SK-N-SH (cell line): ENCODE measurements around the gene ZNF579. TPM values are rescaled to one million over a fixed set of nuclear protein-coding genes. Genes with fewer than 3 reads are reported as not detected.

Experiments used
- CTCF ChIA-PET: fragments of 300-600, 350-600 bp; formaldehyde crosslinking; extraction: SDS; loops from one replicate; lab custom pipeline; 2021; lab: Yijun Ruan, JAX
- POLR2A ChIA-PET: fragments of 350-600 bp; sonication (Branson Sonifier 250); formaldehyde crosslinking; extraction: SDS; loops from one replicate; lab custom pipeline; 2020; ENCODE audit warnings: antibody characterized with exemption, inconsistent platforms; lab: Yijun Ruan, JAX
- DNase-seq: peaks from one replicate; pipeline ENCODE4 v3.0.0; 2012
- H2AFZ ChIP-seq: fragments of 200-600 bp; sonication (generic); 2 replicates; pipeline ENCODE4 v1.8.1; 2016; ENCODE audit warnings: antibody characterized with exemption, mild to moderate bottlenecking, low read depth
- H3F3A ChIP-seq: fragments of 200-600 bp; sonication (generic); replicated peaks from 2 replicates; pipeline ENCODE3; 2016; ENCODE audit warnings: antibody characterized with exemption, mild to moderate bottlenecking; ENCODE audit not compliant: insufficient read depth
- H3K27ac ChIP-seq, 2 experiments: fragments of 200-500 bp in 1 of 2; fragments of 200-600 bp in 1 of 2; sonication (Bioruptor generic) in 1 of 2; sonication (generic), shearing (Covaris generic) in 1 of 2; 2 replicates each; pipeline versions ENCODE4 v1.5.1 to v1.6.1; 2014 to 2016; ENCODE audit warnings: low read depth in 2 of 2, inconsistent platforms in 1 of 2, low read length in 1 of 2, mild to moderate bottlenecking in 1 of 2, mixed read lengths in 1 of 2
- H3K27me3 ChIP-seq: fragments of 200-600 bp; sonication (generic), shearing (Covaris generic); 2 replicates; pipeline ENCODE4 v1.6.1; 2016; ENCODE audit warnings: mixed run types; ENCODE audit not compliant: insufficient read depth
- H3K36me3 ChIP-seq, 2 experiments: fragments of 200-500 bp in 1 of 2; fragments of 200-600 bp in 1 of 2; sonication (Bioruptor generic) in 1 of 2; sonication (generic) in 1 of 2; replicated peaks in 1 of 2; 2 replicates each; pipeline versions ENCODE3 to v1.5.1; 2014 to 2016; ENCODE audit warnings: low read length in 1 of 2, mild to moderate bottlenecking in 1 of 2; ENCODE audit not compliant: insufficient read depth in 2 of 2, control insufficient read depth in 1 of 2
- H3K4me1 ChIP-seq, 2 experiments: fragments of 200-500 bp in 1 of 2; fragments of 200-600 bp in 1 of 2; sonication (Bioruptor generic) in 1 of 2; sonication (generic), shearing (Covaris generic) in 1 of 2; 2 replicates each; pipeline versions ENCODE4 v1.5.1 to v1.6.1; 2014 to 2016; ENCODE audit warnings: low read depth in 1 of 2, low read length in 1 of 2, mixed run types in 1 of 2; ENCODE audit not compliant: insufficient read depth in 2 of 2, control insufficient read depth in 1 of 2
- H3K4me2 ChIP-seq: fragments of 200-600 bp; sonication (generic), shearing (Covaris generic); 2 replicates; pipeline ENCODE4 v1.6.1; 2017; ENCODE audit warnings: mixed run types
- H3K4me3 ChIP-seq, 2 experiments: fragments of 200-500 bp in 1 of 2; fragments of 200-600 bp in 1 of 2; sonication (Bioruptor generic) in 1 of 2; sonication (generic), shearing (Covaris generic) in 1 of 2; 2 replicates each; pipeline versions ENCODE4 v1.5.1 to v1.8.1; 2014 to 2016; ENCODE audit warnings: low read depth in 2 of 2, inconsistent platforms in 1 of 2, low read length in 1 of 2, mild to moderate bottlenecking in 1 of 2, mixed read lengths in 1 of 2, moderate library complexity in 1 of 2
- H3K79me2 ChIP-seq: fragments of 200-600 bp; sonication (generic); 2 replicates; pipeline ENCODE4 v1.8.1; 2017; ENCODE audit warnings: mild to moderate bottlenecking; ENCODE audit not compliant: insufficient read depth
- H3K9ac ChIP-seq: fragments of 200-600 bp; sonication (generic); 2 replicates; pipeline ENCODE4 v1.6.1; 2017; ENCODE audit warnings: mixed run types
- H3K9me2 ChIP-seq: fragments of 200-600 bp; sonication (generic); 2 replicates; pipeline ENCODE4 v1.6.1; 2017; ENCODE audit warnings: mixed run types
- H3K9me3 ChIP-seq: fragments of 200-600 bp; sonication (generic); 2 replicates; pipeline ENCODE4 v1.6.1; 2017; ENCODE audit warnings: mixed run types, mild to moderate bottlenecking, moderate library complexity
- H4K20me1 ChIP-seq: fragments of 200-600 bp; sonication (generic); 2 replicates; pipeline ENCODE4 v1.6.1; 2017; ENCODE audit warnings: mild to moderate bottlenecking, mixed run types; ENCODE audit not compliant: insufficient read depth
- CHD2 ChIP-seq: fragments of 150-350 bp; IDR thresholded peaks from 2 replicates; pipeline ENCODE4 v1.6.1; 2018; ENCODE audit warnings: low read length; ENCODE audit not compliant: partially characterized antibody
- CTCF ChIP-seq: fragments of 200-600 bp; sonication (generic); IDR thresholded peaks from 2 replicates; pipeline ENCODE4 v1.6.1; 2017; ENCODE audit warnings: antibody characterized with exemption, mild to moderate bottlenecking, moderate library complexity
- ELF1 ChIP-seq: IDR thresholded peaks from 2 replicates; pipeline ENCODE4 v1.4.0; 2012
- EP300 ChIP-seq, 2 experiments: IDR thresholded peaks; 2 replicates each; pipeline versions ENCODE4 v1.4.0 to v1.6.1; 2012; ENCODE audit warnings: borderline replicate concordance in 1 of 2, low read depth in 1 of 2, low read length in 1 of 2
- FOSL2 ChIP-seq: IDR thresholded peaks from 2 replicates; pipeline ENCODE4 v1.4.0; 2012; ENCODE audit warnings: low read depth, mild to moderate bottlenecking, moderate library complexity, borderline replicate concordance
- FOXJ3 ChIP-seq: sonication (generic); formaldehyde crosslinking; IDR thresholded peaks from 2 replicates; pipeline ENCODE4 v1.5.1; 2020; ENCODE audit warnings: mild to moderate bottlenecking, missing genetic modification reagents
- FOXM1 ChIP-seq: IDR thresholded peaks from 2 replicates; pipeline ENCODE4 v1.4.0; 2012; ENCODE audit warnings: low read depth, mild to moderate bottlenecking
- GATA2 ChIP-seq: sonication (generic); formaldehyde crosslinking; IDR thresholded peaks from 2 replicates; pipeline ENCODE4 v1.5.0; 2020; ENCODE audit warnings: mild to moderate bottlenecking, missing genetic modification reagents
- IRF3 ChIP-seq: fragments of 150-350 bp; IDR thresholded peaks from 2 replicates; pipeline ENCODE4 v1.6.1; 2016; ENCODE audit warnings: mild to moderate bottlenecking, low read depth, low read length
- JUND ChIP-seq: IDR thresholded peaks from 2 replicates; pipeline ENCODE4 v1.4.0; 2012
- MAX ChIP-seq: IDR thresholded peaks from 2 replicates; pipeline ENCODE4 v1.4.0; 2012; ENCODE audit warnings: low read depth
- MXI1 ChIP-seq: IDR thresholded peaks from 2 replicates; pipeline ENCODE4 v1.6.1; 2012; ENCODE audit warnings: mild to moderate bottlenecking, low read depth, low read length, improper control_type of control experiment
- NFIC ChIP-seq: IDR thresholded peaks from 2 replicates; pipeline ENCODE4 v1.4.0; 2012; ENCODE audit warnings: borderline replicate concordance
- NRF1 ChIP-seq: IDR thresholded peaks from 2 replicates; pipeline ENCODE4 v1.6.1; 2012; ENCODE audit warnings: low read depth, mild to moderate bottlenecking, low read length
- POLR2AphosphoS5 ChIP-seq: IDR thresholded peaks from 2 replicates; pipeline ENCODE4 v1.6.1; 2012; ENCODE audit warnings: low read depth, low read length
- RAD21 ChIP-seq: IDR thresholded peaks from 2 replicates; pipeline ENCODE4 v1.6.1; 2012; ENCODE audit warnings: mild to moderate bottlenecking, low read length
- RCOR1 ChIP-seq: fragments of 150-350 bp; IDR thresholded peaks from 2 replicates; pipeline ENCODE4 v1.6.1; 2017; ENCODE audit warnings: antibody characterized with exemption, low read length
- RFX5 ChIP-seq: IDR thresholded peaks from 2 replicates; pipeline ENCODE4 v1.6.1; 2012; ENCODE audit warnings: mild to moderate bottlenecking, improper control_type of control experiment, low read length
- SIN3A ChIP-seq: IDR thresholded peaks from 2 replicates; pipeline ENCODE4 v1.6.1; 2012; ENCODE audit warnings: low read depth, mild to moderate bottlenecking, low read length, moderate library complexity, borderline replicate concordance
- SMC3 ChIP-seq: IDR thresholded peaks from 2 replicates; pipeline ENCODE4 v1.6.1; 2012; ENCODE audit warnings: low read depth, low read length, improper control_type of control experiment
- TAF1 ChIP-seq: IDR thresholded peaks from 2 replicates; pipeline ENCODE4 v1.6.1; 2012; ENCODE audit warnings: low read depth, mild to moderate bottlenecking, low read length, moderate library complexity, borderline replicate concordance
- TCF12 ChIP-seq: IDR thresholded peaks from 2 replicates; pipeline ENCODE4 v1.4.0; 2012
- TEAD4 ChIP-seq: IDR thresholded peaks from 2 replicates; pipeline ENCODE4 v1.4.0; 2012; ENCODE audit warnings: mild to moderate bottlenecking, borderline replicate concordance; ENCODE audit not compliant: insufficient read depth
- USF1 ChIP-seq: IDR thresholded peaks from 2 replicates; pipeline ENCODE4 v1.4.0; 2012; ENCODE audit warnings: low read depth, borderline replicate concordance
- USF2 ChIP-seq: fragments of 150-350 bp; IDR thresholded peaks from 2 replicates; pipeline ENCODE4 v1.6.1; 2017; ENCODE audit warnings: antibody characterized with exemption, low read length, low read depth, borderline replicate concordance
- YY1 ChIP-seq: IDR thresholded peaks from 2 replicates; pipeline ENCODE4 v1.4.0; 2012; ENCODE audit warnings: low read depth, mild to moderate bottlenecking
- ZBTB33 ChIP-seq: IDR thresholded peaks from 2 replicates; pipeline ENCODE4 v1.4.0; 2012; ENCODE audit warnings: low read depth, borderline replicate concordance
- WGBS: methylation state at CpG from one replicate; pipeline ENCODE4 v1.1.6; 2017; ENCODE audit warnings: low lambda C conversion rate; 5-methylcytosine and 5-hydroxymethylcytosine counted together
- polyA plus RNA-seq, 3 experiments: library from polyadenylated mRNA; depleted of rRNA; stranded (reverse); fragments of >200 nt; gene quantifications; 2 replicates each; pipeline ENCODE4 v1.2.3, GENCODE V29; 2012

ZNF579 gene
- polyA plus RNA-seq, 1 of the 3 experiments (the other 2 are of a cell fraction): 5.9 TPM

GRCh38 chr19:55599468-55599841 lies 18.8 kb upstream of the ZNF579 start, which contains the start of gene FIZ1:
Gene FIZ1 (minus strand): TSS chr19:55599517. CDS start chr19:55597865, 1,652 bp downstream.
- H3K27me3 ChIP-seq: no peaks in the 10 kb centered on the region
- H4K20me1 ChIP-seq: no peaks in the 10 kb centered on the region
- H3K9me2 ChIP-seq: no peaks in the 10 kb centered on the region
- H3K9ac ChIP-seq: peak within 1 kb of the TSS; percentile 99
- H3K4me3 ChIP-seq: peak within 1 kb of the TSS; percentile 67 to 91
- no peaks in the 10 kb centered on the region for H3K9me3 ChIP-seq
- under 1% methylated on average over 23 of the region's 23 CpGs for WGBS
- peaks cover 18% of the 10 kb centered on the region for H3K79me2 ChIP-seq
- H3K4me2 ChIP-seq: peak within 1 kb of the TSS; percentile 94
- peak within 1 kb of the TSS; percentile 90 for H2AFZ ChIP-seq
- ChIA-PET CTCF (interaction anchor here (0.7 to 2.3 kb wide), 5 partner anchors 11 to 123 kb away, joined by 3 to 8 read pairs (median 3); partner anchors contain the start of gene ZNF628), POLR2A (interaction anchor here (0.6 to 3.3 kb wide), 12 partner anchors 12 to 192 kb away, joined by 3 to 32 read pairs (median 4); partner anchors contain the start of genes U2AF2, UBE2S, ZNF579 and ZNF628)
- H3K36me3 ChIP-seq: peaks cover 17 to 24% of the 10 kb centered on the region in 2 experiments
- H3K27ac ChIP-seq: peak within 1 kb of the TSS; percentile 98 to 99
- DNase-seq: peak; percentile 89
- H3F3A ChIP-seq: peaks cover 21% of the 10 kb centered on the region
- peaks cover 9 to 13% of the 10 kb centered on the region in 2 experiments; a peak in 3 of 4 replicates for H3K4me1 ChIP-seq
- peak; percentile 97 for TF ChIP-seq YY1
- no peak for TF ChIP-seq JUND
- TF ChIP-seq SMC3: no peak
- TF ChIP-seq MAX: peak; percentile 22; the same call in 1 of the 2 replicates
- TF ChIP-seq FOSL2: no peak
- TF ChIP-seq USF1: no peak
- 0 out of 2 replicates have a peak, but pooled peaks have one; percentile 9 for TF ChIP-seq POLR2AphosphoS5
- TF ChIP-seq RCOR1: no peak
- TF ChIP-seq USF2: no peak
- peak in 1 of 2 experiments; percentile 21; a peak in 1 of 4 replicates for TF ChIP-seq EP300 (IDR thresholded peaks at IDR 0.05; ENCODE audit: borderline replicate concordance in 1 of 2, low read depth in 1 of 2, low read length in 1 of 2)
- TF ChIP-seq NFIC: peak; percentile 65; the same call in 1 of the 2 replicates
- TF ChIP-seq CHD2: peak; percentile 92
- TF ChIP-seq GATA2: no peak
- no peak for TF ChIP-seq FOXM1
- TF ChIP-seq RFX5: 0 out of 2 replicates have a peak, but pooled peaks have one; percentile 9
- 0 out of 2 replicates have a peak, but pooled peaks have one; percentile 19 for TF ChIP-seq TCF12
- TF ChIP-seq ELF1: peak; percentile 87
- no peak for TF ChIP-seq IRF3
- TF ChIP-seq SIN3A: no peak
- peak; percentile 52; the same call in 1 of the 2 replicates for TF ChIP-seq MXI1
- TF ChIP-seq NRF1: no peak
- TF ChIP-seq ZBTB33: no peak
- no peak for TF ChIP-seq RAD21
- no peak for TF ChIP-seq CTCF
- TF ChIP-seq FOXJ3 (CRISPR knock-in tag): no peak
- peak; percentile 40 for TF ChIP-seq TAF1
- TF ChIP-seq TEAD4: 0 out of 2 replicates have a peak, but pooled peaks have one; percentile 14
